ENCODE results near the gene NXPE3. TPM values are rescaled to one million over a fixed set of nuclear protein-coding genes. Genes with fewer than 3 reads are reported as not detected.

Gene NXPE3
- polyA plus RNA-seq (6.6 and 7.9 TPM in 2 replicates), polyA minus RNA-seq (18.3 and 20.0 TPM in 2 replicates)

DNA sequence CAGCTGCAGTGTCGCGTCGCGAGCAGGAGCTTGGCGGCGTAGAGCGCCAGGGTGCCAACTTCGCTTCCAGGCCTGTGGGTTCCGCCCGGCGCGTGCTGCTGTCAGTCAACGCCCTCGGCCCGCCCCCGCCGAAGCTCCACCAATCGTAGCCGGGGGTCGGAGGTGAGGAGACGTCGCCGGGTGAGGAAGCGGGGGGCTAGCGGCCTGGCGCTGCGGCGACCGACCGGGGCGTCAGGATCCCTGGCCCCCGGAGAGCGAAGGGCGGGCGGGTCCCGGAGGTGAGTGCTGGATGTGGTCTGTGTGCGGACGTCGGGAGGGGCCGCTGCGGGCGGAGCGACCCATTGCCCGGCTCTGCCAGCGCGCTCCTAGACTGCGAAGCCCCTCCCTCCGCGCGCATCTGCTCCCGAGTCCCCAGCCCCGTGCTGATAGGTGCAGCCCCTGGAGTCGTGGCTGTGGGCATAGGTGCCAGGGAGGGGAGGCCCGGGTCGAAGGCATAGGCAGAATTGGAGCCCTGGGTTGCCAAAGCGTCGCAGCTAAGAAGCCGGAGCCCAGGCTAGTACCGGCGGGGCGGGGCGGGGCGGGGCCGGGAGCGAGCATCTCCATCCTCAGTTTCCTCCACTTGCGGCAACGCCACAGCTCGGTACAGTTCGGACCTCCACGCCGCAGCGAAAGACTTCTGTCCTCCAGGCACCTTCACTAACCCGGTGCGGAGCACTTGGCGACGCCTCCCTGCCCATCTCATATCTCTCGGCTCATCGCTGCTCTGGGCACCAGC, at the start of gene NXPE3:
TSS of gene NXPE3 (plus strand) at position 165 of the 775 bp plus-strand sequence. CDS start 6,386 bp downstream, outside the sequence.
- H4K20me1 ChIP-seq (ENCODE audit: insufficient read depth): no peaks in the 10 kb centered on the region
- TF ChIP-seq, protein P1, sequence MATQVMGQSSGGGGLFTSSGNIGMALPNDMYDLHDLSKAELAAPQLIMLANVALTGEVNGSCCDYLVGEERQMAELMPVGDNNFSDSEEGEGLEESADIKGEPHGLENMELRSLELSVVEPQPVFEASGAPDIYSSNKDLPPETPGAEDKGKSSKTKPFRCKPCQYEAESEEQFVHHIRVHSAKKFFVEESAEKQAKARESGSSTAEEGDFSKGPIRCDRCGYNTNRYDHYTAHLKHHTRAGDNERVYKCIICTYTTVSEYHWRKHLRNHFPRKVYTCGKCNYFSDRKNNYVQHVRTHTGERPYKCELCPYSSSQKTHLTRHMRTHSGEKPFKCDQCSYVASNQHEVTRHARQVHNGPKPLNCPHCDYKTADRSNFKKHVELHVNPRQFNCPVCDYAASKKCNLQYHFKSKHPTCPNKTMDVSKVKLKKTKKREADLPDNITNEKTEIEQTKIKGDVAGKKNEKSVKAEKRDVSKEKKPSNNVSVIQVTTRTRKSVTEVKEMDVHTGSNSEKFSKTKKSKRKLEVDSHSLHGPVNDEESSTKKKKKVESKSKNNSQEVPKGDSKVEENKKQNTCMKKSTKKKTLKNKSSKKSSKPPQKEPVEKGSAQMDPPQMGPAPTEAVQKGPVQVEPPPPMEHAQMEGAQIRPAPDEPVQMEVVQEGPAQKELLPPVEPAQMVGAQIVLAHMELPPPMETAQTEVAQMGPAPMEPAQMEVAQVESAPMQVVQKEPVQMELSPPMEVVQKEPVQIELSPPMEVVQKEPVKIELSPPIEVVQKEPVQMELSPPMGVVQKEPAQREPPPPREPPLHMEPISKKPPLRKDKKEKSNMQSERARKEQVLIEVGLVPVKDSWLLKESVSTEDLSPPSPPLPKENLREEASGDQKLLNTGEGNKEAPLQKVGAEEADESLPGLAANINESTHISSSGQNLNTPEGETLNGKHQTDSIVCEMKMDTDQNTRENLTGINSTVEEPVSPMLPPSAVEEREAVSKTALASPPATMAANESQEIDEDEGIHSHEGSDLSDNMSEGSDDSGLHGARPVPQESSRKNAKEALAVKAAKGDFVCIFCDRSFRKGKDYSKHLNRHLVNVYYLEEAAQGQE (IDR thresholded peaks at IDR 0.05; ENCODE audit: borderline replicate concordance): peak; percentile 55
- TF ChIP-seq EZH2 (IDR thresholded peaks at IDR 0.05; ENCODE audit: borderline replicate concordance, insufficient read depth, low read length, poor library complexity, severe bottlenecking) (no peak), TAF1 (IDR thresholded peaks at IDR 0.05; ENCODE audit: low read depth) (peak; percentile 13), EP300 (conservative IDR thresholded peaks at IDR 0.05; ENCODE audit: poor library complexity, severe bottlenecking) (no peak), MXI1 (conservative IDR thresholded peaks at IDR 0.05; ENCODE audit: poor library complexity, severe bottlenecking) (peak; percentile 65), SMC3 (conservative IDR thresholded peaks at IDR 0.05; ENCODE audit: poor library complexity) (no peak), RAD21 (conservative IDR thresholded peaks at IDR 0.05) (no peak), POLR2AphosphoS5 (IDR thresholded peaks at IDR 0.05) (peak; percentile 61)
- TF ChIP-seq, protein P2, sequence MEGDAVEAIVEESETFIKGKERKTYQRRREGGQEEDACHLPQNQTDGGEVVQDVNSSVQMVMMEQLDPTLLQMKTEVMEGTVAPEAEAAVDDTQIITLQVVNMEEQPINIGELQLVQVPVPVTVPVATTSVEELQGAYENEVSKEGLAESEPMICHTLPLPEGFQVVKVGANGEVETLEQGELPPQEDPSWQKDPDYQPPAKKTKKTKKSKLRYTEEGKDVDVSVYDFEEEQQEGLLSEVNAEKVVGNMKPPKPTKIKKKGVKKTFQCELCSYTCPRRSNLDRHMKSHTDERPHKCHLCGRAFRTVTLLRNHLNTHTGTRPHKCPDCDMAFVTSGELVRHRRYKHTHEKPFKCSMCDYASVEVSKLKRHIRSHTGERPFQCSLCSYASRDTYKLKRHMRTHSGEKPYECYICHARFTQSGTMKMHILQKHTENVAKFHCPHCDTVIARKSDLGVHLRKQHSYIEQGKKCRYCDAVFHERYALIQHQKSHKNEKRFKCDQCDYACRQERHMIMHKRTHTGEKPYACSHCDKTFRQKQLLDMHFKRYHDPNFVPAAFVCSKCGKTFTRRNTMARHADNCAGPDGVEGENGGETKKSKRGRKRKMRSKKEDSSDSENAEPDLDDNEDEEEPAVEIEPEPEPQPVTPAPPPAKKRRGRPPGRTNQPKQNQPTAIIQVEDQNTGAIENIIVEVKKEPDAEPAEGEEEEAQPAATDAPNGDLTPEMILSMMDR (IDR thresholded peaks at IDR 0.05; ENCODE audit: poor library complexity, severe bottlenecking): no peak
- H3K9me2 ChIP-seq (ENCODE audit: insufficient read depth, low read length): no peaks in the 10 kb centered on the region
- H3K9me3 ChIP-seq (ENCODE audit: low read length): no peaks in the 10 kb centered on the region
- peak within 1 kb of the TSS; percentile 54 for H3K27ac ChIP-seq (ENCODE audit: low read length)
- H3K9ac ChIP-seq (ENCODE audit: low read length): peak within 1 kb of the TSS; percentile 74
- H3F3A ChIP-seq (ENCODE audit: insufficient read depth, low read length, poor library complexity, severe bottlenecking): no peaks in the 10 kb centered on the region
- no peaks in the 10 kb centered on the region for H3K27me3 ChIP-seq (ENCODE audit: insufficient read depth, low read depth, low read length)
- H3K4me2 ChIP-seq (ENCODE audit: low read length): peak within 1 kb of the TSS; percentile 86
- H3K79me2 ChIP-seq (replicated peaks; ENCODE audit: insufficient read depth, low read length): peaks cover 27% of the 10 kb centered on the region
- no peaks in the 10 kb centered on the region for H3K36me3 ChIP-seq (ENCODE audit: insufficient read depth, low read length)
- H2AFZ ChIP-seq (ENCODE audit: low read depth, low read length): peak within 1 kb of the TSS; percentile 61
- H3K4me3 ChIP-seq (ENCODE audit: low read length): peak within 1 kb of the TSS; percentile 89

DNA sequence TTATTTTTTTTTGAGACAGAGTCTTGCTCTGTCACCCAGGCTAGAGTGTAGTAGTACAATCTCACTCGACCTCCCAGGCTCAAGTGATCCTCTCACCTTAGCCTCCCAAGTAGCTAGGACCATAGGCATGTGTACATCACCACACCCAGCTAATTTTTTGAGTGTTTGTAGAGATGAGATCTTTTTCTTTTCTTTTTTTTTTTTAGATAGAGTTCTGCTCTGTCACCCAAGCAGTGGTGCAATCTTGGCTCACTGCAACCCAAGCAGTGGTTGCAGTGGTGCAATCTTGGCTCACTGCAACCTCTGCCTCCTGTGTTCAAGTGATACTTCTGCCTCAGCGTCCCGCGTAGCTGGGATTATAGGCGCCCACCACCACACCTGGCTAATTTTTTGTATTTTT, 49.4 kb upstream of the NXPE3 start:
- Histone ChIP-seq H3K9me2 (ENCODE audit: insufficient read depth, low read length) (no peaks in the 10 kb centered on the region), H3K4me3 (ENCODE audit: low read length) (no peak overlapping the region), H3K9me3 (ENCODE audit: low read length) (peaks cover 4% of the 10 kb centered on the region), H3K27me3 (ENCODE audit: insufficient read depth, low read depth, low read length) (no peaks in the 10 kb centered on the region), H3K79me2 (replicated peaks; ENCODE audit: insufficient read depth, low read length) (peaks cover 25% of the 10 kb centered on the region), H4K20me1 (ENCODE audit: insufficient read depth) (no peaks in the 10 kb centered on the region), H3K4me2 (ENCODE audit: low read length) (no peak overlapping the region), H3K36me3 (ENCODE audit: insufficient read depth, low read length) (peaks cover 24% of the 10 kb centered on the region), H3K9ac (ENCODE audit: low read length) (no peak overlapping the region), H3K27ac (ENCODE audit: low read length) (no peak overlapping the region), H2AFZ (ENCODE audit: low read depth, low read length) (no peak overlapping the region), H3F3A (ENCODE audit: insufficient read depth, low read length, poor library complexity, severe bottlenecking) (peaks cover 4% of the 10 kb centered on the region)
- no peak for TF ChIP-seq EP300 (conservative IDR thresholded peaks at IDR 0.05; ENCODE audit: poor library complexity, severe bottlenecking)
- TF ChIP-seq, protein P2 (IDR thresholded peaks at IDR 0.05; ENCODE audit: poor library complexity, severe bottlenecking): no peak
- no peak for TF ChIP-seq TAF1 (IDR thresholded peaks at IDR 0.05; ENCODE audit: low read depth)
- TF ChIP-seq EZH2 (IDR thresholded peaks at IDR 0.05; ENCODE audit: borderline replicate concordance, insufficient read depth, low read length, poor library complexity, severe bottlenecking): no peak
- TF ChIP-seq MXI1 (conservative IDR thresholded peaks at IDR 0.05; ENCODE audit: poor library complexity, severe bottlenecking): no peak
- TF ChIP-seq POLR2AphosphoS5 (IDR thresholded peaks at IDR 0.05): no peak
- no peak for TF ChIP-seq RAD21 (conservative IDR thresholded peaks at IDR 0.05)
- TF ChIP-seq SMC3 (conservative IDR thresholded peaks at IDR 0.05; ENCODE audit: poor library complexity): no peak
- TF ChIP-seq, protein P1 (IDR thresholded peaks at IDR 0.05; ENCODE audit: borderline replicate concordance): no peak
